Motor neuron (in vitro differentiated cells): ENCODE results near the gene MMP17. TPM values are rescaled to one million over a fixed set of nuclear protein-coding genes. Genes with fewer than 3 reads are reported as not detected.

Experiments
- ATAC-seq, 8 experiments: fragments of 200-7000 bp; cut with Tn5 transposase; replicated peaks in 6 of 8; 2 replicates each; pipeline ENCODE4 v1.8.0; 2021; ENCODE audit warnings: mild to moderate bottlenecking in 8 of 8, moderate library complexity in 8 of 8
- H3K27ac ChIP-seq, 2 donors: fragments of 250-450 bp; sonication (Bioruptor Pico); 2 replicates each; pipeline ENCODE4 v1.9.0; 2021; ENCODE audit warnings: antibody characterized with exemption in 2 of 2, mild to moderate bottlenecking in 2 of 2, moderate library complexity in 1 of 2
- H3K4me1 ChIP-seq, 2 donors: fragments of 250-450 bp; sonication (Bioruptor Pico); replicated peaks in 1 of 2; 2 replicates each; pipeline ENCODE4 v1.6.1; 2021; ENCODE audit warnings: antibody characterized with exemption in 2 of 2, mild to moderate bottlenecking in 2 of 2, moderate library complexity in 1 of 2
- H3K4me3 ChIP-seq, 5 donors: fragments of 250-450 bp; sonication (Bioruptor Pico); 2 replicates each; pipeline ENCODE4 v1.9.0; 2021; ENCODE audit warnings: antibody characterized with exemption in 5 of 5, mild to moderate bottlenecking in 5 of 5, moderate library complexity in 4 of 5
- WGBS, 10 experiments: fragments of 450-650 bp; shearing (Covaris generic); methylation state at CpG; one replicate each; pipeline ENCODE4 v1.0.0; 2022; 5-methylcytosine and 5-hydroxymethylcytosine counted together
- in situ Hi-C, 9 experiments: fragments of 400-800 bp; cut with MboI; loops; one replicate each; pipeline ENCODE4 v1.15.0; 2021; ENCODE audit warnings: low sequenced_read_pairs in 9 of 9, low pct_unique_long_range_greater_than_20kb in 2 of 9; ENCODE audit not compliant: unreplicated experiment in 9 of 9
- total RNA-seq, 8 experiments: library from RNA; unstranded; fragments of 300-600 nt; gene quantifications; 2 replicates each; pipeline versions ENCODE4 v1.2.3 to v1.2.4, GENCODE V29; 2022

Gene MMP17
- total RNA-seq, 8 experiments from 2014 or later: 8.2 to 118 (median 15.3) TPM

DNA sequence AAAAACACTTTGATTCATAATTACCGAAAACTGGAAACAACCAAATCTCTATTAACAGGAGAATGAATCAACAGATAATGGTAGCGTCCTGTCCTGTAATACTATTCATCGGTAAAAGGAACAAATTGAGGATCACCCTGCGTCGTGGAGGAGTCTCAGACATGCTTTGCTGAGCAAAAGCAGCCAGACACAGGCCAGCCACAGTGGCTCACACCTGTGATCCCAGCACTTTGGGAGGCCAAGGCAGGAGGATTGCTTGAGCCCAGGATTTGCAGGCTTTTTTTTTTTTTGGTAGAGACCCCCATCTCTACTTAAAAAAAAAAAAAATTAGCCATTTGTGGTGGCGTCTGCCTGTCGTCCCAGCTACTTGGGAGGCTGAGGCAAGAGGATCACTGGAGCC, 34.1 kb upstream of the MMP17 start:
- in situ Hi-C loops: no loop called here
- Histone ChIP-seq H3K27ac (no peak overlapping the region), H3K4me1 (peaks cover 0 to 6% of the 10 kb centered on the region in 2 donors), H3K4me3 (no peak overlapping the region)
- ATAC-seq: peak in 2 of 8 experiments; percentile 1 to 2
- WGBS, 10 experiments: 85 to 100% (median 96%) methylated on average over 1 to 7 of the region's 7 CpGs; no CpG with 5 or more reads in 2 of the 10 experiments

DNA sequence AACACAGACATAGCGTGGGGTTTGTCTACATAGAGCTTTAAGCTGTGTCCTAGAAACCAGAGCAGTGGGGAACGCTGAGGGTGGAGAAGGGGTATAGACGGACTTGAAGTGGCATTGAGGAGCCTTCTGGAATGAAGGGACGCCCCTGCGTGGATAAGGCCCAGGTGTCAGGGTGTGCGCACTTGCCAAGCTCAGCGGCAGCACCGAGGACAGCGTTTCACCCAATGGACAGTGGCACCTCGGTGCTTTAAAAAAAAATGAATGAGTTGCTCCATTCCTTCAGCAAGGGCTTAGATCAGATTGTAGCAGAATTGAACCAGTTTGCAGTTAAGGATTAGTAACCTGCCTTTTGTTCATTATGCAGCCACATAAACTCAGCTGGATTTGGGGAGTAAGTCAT, 33.6 kb upstream of the MMP17 start:
- no peak overlapping the region for H3K27ac ChIP-seq
- ATAC-seq: no peak
- in situ Hi-C loops: no loop called here
- H3K4me3 ChIP-seq: no peak overlapping the region
- 80 to 100% (median 90%) methylated on average over 1 to 9 of the region's 10 CpGs; no CpG with 5 or more reads in 2 of the 10 experiments for WGBS, 10 experiments
- H3K4me1 ChIP-seq: peaks cover 0 to 6% of the 10 kb centered on the region in 2 donors

- peak in 4 of 8 experiments; percentile 13 to 16 (median 14) for ATAC-seq
- Histone ChIP-seq H3K4me1 (peaks cover 0 to 6% of the 10 kb centered on the region in 2 donors), H3K4me3 (no peak overlapping the region), H3K27ac (no peak overlapping the region)
- in situ Hi-C loops: no loop called here
- WGBS, 10 experiments: 60 to 100% (median 94%) methylated on average over 1 to 7 of the region's 14 CpGs; no CpG with 5 or more reads in 3 of the 10 experiments
Observed at GRCh38 chr12:131795064-131795463, 33.1 kb upstream of the MMP17 start.

DNA sequence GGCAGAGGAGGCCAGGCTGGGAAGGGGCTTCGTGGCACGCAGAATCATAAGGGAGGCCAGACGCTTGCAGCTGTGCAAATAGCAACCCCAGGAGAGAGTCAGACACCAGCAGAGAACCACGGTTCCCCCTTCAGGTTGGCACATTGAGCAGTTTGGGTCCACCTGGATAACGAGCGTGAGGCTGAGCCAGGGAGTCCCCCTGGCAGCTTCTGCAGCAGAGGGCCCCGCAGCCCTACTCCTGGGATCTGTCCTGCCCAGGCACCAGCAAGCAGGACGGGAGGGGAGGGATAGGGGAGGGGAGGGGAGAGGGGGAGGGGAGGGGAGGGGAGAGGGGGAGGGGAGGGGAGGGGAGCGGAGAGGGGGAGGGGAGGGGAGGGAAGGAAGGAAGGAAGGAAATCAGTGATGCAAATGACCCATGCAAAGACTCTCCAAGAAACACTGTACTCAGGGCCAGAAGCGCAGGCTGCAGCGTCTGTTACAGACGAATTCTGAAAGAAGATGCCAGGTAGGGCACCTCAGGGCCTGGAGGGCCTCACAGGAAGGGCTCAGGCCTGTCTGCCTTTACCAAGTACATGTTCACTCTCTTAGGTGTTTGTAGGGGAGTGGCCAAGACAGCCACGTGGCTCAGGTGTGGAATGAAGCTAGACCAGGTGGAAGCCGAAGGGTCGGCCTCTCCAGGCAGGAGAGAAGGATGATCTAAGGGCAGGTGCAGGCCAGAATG, 32.3 kb upstream of the MMP17 start:
- WGBS, 10 experiments: 86 to 100% (median 97%) methylated on average over 2 to 5 of the region's 15 CpGs; no CpG with 5 or more reads in 7 of the 10 experiments
- ATAC-seq: peak in 5 of 8 experiments; percentile 12 to 52 (median 48)
- Histone ChIP-seq H3K27ac (no peak overlapping the region), H3K4me3 (no peak overlapping the region), H3K4me1 (peaks cover 0 to 6% of the 10 kb centered on the region in 2 donors)
- in situ Hi-C loops: no loop called here

DNA sequence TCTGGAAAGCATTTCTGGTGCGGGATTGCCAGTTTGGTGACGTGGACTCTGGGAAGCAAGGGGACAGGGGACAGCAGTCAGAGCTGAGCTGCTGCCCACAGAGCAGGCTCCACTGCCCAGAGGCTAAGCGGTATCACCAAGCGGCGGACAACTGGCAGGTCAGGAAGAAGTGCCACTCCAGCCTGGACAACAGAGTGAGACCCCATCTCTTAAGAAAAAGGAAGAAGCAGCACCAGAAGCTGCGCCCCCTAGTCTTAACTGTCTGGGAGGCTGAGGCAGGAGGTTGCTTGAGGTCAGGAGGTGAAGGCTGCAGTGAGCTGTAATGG, 31.8 kb upstream of the MMP17 start:
- H3K27ac ChIP-seq: no peak overlapping the region
- no peak for ATAC-seq
- peaks cover 0 to 6% of the 10 kb centered on the region in 2 donors for H3K4me1 ChIP-seq
- 90 to 100% (median 98%) methylated on average over 1 to 5 of the region's 6 CpGs; no CpG with 5 or more reads in 2 of the 10 experiments for WGBS, 10 experiments
- H3K4me3 ChIP-seq: no peak overlapping the region
- in situ Hi-C loops: no loop called here

DNA sequence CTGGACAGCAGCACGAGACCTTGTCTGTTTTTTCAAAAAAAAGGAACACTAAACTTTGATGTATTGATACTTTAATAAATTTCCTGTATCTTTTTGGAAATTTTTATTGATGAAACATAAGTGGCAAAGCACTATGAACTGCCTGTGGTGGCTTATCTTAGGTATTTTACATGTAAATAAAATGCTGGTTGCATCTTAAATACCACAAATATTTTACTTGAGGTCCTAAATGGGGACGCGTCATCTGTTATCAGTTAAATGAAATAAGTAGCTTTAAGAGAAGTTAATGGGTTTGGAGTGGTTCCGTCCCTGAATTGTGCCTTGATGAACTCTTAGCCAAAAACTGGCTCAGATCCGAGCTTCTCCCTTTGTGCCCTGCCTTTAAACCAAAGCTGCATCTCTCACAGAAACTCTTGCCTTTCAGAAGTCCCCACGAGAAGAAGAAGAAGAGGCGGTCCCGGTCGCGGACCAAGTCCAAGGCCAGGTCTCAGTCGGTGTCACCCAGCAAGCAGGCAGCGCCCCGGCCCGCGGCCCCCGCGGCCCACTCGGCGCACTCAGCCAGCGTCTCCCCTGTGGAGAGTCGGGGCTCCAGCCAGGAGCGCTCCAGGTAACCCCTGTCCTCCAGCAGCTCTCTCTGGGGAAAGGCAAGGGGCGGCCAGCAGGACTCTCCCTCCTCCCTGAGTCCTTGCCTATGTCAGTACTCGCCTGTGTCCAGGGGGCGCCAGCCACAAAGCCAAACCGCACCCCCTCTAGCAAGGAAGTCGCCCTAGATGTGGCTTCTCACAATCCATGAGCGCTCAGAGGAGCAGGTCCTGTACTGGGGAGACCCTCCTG, 31.2 kb upstream of the MMP17 start:
- H3K27ac ChIP-seq: no peak overlapping the region
- peak in 1 of 8 experiments; percentile 6 for ATAC-seq
- in situ Hi-C loops: no loop called here

GRCh38 chr12:131797588-131797934, 30.6 kb upstream of the MMP17 start:
- no peak for ATAC-seq
- in situ Hi-C loops: no loop called here
- WGBS, 10 experiments: 60 to 93% methylated on average over 1 to 3 of the region's 10 CpGs; no CpG with 5 or more reads in 8 of the 10 experiments
- no peak overlapping the region for H3K4me3 ChIP-seq
- no peak overlapping the region for H3K27ac ChIP-seq
- peaks cover 0 to 6% of the 10 kb centered on the region in 2 donors for H3K4me1 ChIP-seq

More for the DNA sequence above, 31.2 kb upstream of the MMP17 start:
- Histone ChIP-seq H3K4me3 (no peak overlapping the region), H3K4me1 (peaks cover 0 to 6% of the 10 kb centered on the region in 2 donors)
- 83 to 98% (median 92%) methylated on average over 2 to 14 of the region's 28 CpGs; no CpG with 5 or more reads in 2 of the 10 experiments for WGBS, 10 experiments

GRCh38 chr12:131799195-131799594, 29.0 kb upstream of the MMP17 start:
- H3K4me1 ChIP-seq: peaks cover 0 to 3% of the 10 kb centered on the region in 2 donors
- no peak overlapping the region for H3K27ac ChIP-seq
- 60 to 98% (median 90%) methylated on average over 1 to 8 of the region's 21 CpGs; no CpG with 5 or more reads in 5 of the 10 experiments for WGBS, 10 experiments
- no peak overlapping the region for H3K4me3 ChIP-seq
- no peak for ATAC-seq
- in situ Hi-C loops: no loop called here

- 87 to 100% (median 94%) methylated on average over 1 to 11 of the region's 29 CpGs; no CpG with 5 or more reads in 4 of the 10 experiments for WGBS, 10 experiments
- no peak overlapping the region for H3K4me3 ChIP-seq
- no peak for ATAC-seq
- no peak overlapping the region for H3K27ac ChIP-seq
- peaks cover 0 to 3% of the 10 kb centered on the region in 2 donors for H3K4me1 ChIP-seq
- in situ Hi-C loops: loop anchor here in 2 of 9 experiments (25.0 kb wide), 1 partner anchor 188 kb away; no protein-coding TSS in a partner anchor
Observed at GRCh38 chr12:131799828-131800593, 28.2 kb upstream of the MMP17 start.

GRCh38 chr12:131800594-131801135, 27.5 kb upstream of the MMP17 start:
- WGBS, 10 experiments: 70 to 100% (median 94%) methylated on average over 1 to 14 of the region's 20 CpGs; no CpG with 5 or more reads in 1 of the 10 experiments
- in situ Hi-C loops: loop anchor here in 2 of 9 experiments (25.0 kb wide), 1 partner anchor 188 kb away; no protein-coding TSS in a partner anchor
- no peak overlapping the region for H3K27ac ChIP-seq
- ATAC-seq: no peak
- H3K4me1 ChIP-seq: peaks cover 0 to under 1% of the 10 kb centered on the region in 2 donors
- H3K4me3 ChIP-seq: no peak overlapping the region

- H3K27ac ChIP-seq: no peak overlapping the region
- in situ Hi-C loops: loop anchor here in 2 of 9 experiments (25.0 kb wide), 1 partner anchor 189 kb away; no protein-coding TSS in a partner anchor
- ATAC-seq: no peak
- H3K4me1 ChIP-seq: no peaks in the 10 kb centered on the region
- WGBS, 10 experiments: 67 to 100% (median 93%) methylated on average over 1 to 9 of the region's 35 CpGs
- no peak overlapping the region for H3K4me3 ChIP-seq
Observed at GRCh38 chr12:131801254-131801866, 26.8 kb upstream of the MMP17 start.
